Measurements from ENCODE around the gene SLC43A3. TPM values are rescaled to one million over a fixed set of nuclear protein-coding genes. Genes with fewer than 3 reads are reported as not detected.

The SLC43A3 gene
- total and polyA plus RNA-seq, 9 of the 15 experiments (the other 6 are each of a cell fraction or from before 2014, with no cell fraction given): 63.7 to 281 (median 139) TPM

DNA sequence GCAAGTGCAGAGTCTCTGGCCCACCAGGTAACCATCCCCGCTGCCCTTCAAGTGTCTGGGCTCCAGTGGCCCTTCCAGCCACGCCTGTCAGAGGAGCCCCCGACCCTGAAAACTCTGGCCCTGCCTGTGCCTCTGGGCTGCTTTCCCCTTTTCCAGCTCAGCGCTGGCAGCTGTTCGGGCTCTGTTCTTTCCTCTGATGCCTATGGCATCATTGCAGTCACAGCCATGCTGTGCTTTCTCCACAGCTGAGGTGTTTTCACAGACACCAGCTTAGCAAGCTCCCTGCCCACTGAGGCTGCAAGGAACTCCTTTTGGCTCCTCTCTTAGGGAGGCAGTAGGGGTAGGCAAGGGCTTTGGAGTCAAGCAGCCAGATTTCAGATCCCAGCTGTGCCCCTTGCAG lies 67.5 kb downstream of the SLC43A3 start:
- H3K9ac ChIP-seq (ENCODE audit: insufficient read depth in 1 of 2, low read depth in 2 of 2, low read length in 2 of 2): peak overlapping the region in 1 of 2 experiments; percentile 38; a peak in 2 of 4 replicates
- H3K27me3 ChIP-seq (ENCODE audit: control insufficient read depth in 2 of 2, insufficient read depth in 2 of 2, low read length in 2 of 2): no peaks in the 10 kb centered on the region
- DNase-seq (ENCODE audit: extremely low read depth in 1 of 4, low spot score in 3 of 4) (no peak), FAIRE-seq (no peak), ATAC-seq (peak; percentile 11; the same call in 1 of the 3 replicates)
- H2AFZ ChIP-seq (ENCODE audit: low read depth, low read length): no peak overlapping the region
- no peaks in the 10 kb centered on the region for H3K9me3 ChIP-seq (replicated peaks; ENCODE audit: control insufficient read depth, insufficient read depth, low read depth, low read length)
- POLR2A ChIA-PET: interaction anchor here (0.6 to 1.1 kb wide), 4 partner anchors 9 to 388 kb away, joined by 3 read pairs; no protein-coding TSS in a partner anchor
- no peaks in the 10 kb centered on the region for H3K79me2 ChIP-seq (ENCODE audit: control insufficient read depth, insufficient read depth, low read length)
- no peaks in the 10 kb centered on the region for H3K36me3 ChIP-seq (ENCODE audit: control insufficient read depth, insufficient read depth, low read length)
- H4K20me1 ChIP-seq (replicated peaks; ENCODE audit: control insufficient read depth, insufficient read depth, low read length): no peaks in the 10 kb centered on the region
- H3K4me2 ChIP-seq (ENCODE audit: insufficient read depth, low read length): no peak overlapping the region
- BruUV-seq (replicated peaks): no TSS peak
- WGBS (ENCODE audit: insufficient coverage, low coverage, missing lambda C conversion rate): 57% methylated on average over 5 of the region's 5 CpGs
- CTCF ChIA-PET (ENCODE audit: low intra/inter-chr PET ratio): no interaction called here
- no peaks in the 10 kb centered on the region for H3K9me1 ChIP-seq (ENCODE audit: control insufficient read depth, insufficient read depth, low read length)
- in situ Hi-C loops (cut with MboI) (no loop called here), intact Hi-C loops (cut with micrococcal nuclease) (loop anchor here (2.0 kb wide), 1 partner anchor 43 kb away; no protein-coding TSS in a partner anchor)
- H3K4me3 ChIP-seq: no peak overlapping the region
- H3K27ac ChIP-seq (ENCODE audit: extremely low read depth, low read depth, low read length): no peak overlapping the region
- H3K4me1 ChIP-seq (replicated peaks in 1 of 2; ENCODE audit: control insufficient read depth in 2 of 2, insufficient read depth in 2 of 2, low read length in 2 of 2): peaks cover 13 to 21% of the 10 kb centered on the region in 2 experiments
- TF ChIP-seq, protein P1, sequence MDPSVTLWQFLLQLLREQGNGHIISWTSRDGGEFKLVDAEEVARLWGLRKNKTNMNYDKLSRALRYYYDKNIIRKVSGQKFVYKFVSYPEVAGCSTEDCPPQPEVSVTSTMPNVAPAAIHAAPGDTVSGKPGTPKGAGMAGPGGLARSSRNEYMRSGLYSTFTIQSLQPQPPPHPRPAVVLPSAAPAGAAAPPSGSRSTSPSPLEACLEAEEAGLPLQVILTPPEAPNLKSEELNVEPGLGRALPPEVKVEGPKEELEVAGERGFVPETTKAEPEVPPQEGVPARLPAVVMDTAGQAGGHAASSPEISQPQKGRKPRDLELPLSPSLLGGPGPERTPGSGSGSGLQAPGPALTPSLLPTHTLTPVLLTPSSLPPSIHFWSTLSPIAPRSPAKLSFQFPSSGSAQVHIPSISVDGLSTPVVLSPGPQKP (CRISPR knock-in tag; IDR thresholded peaks at IDR 0.05): no peak
- TF ChIP-seq ILK (tag; IDR thresholded peaks at IDR 0.05; ENCODE audit: borderline replicate concordance, low read depth) (no peak), RBM15 (IDR thresholded peaks at IDR 0.05; ENCODE audit: insufficient read depth, low read length) (no peak), LARP7 (IDR thresholded peaks at IDR 0.05) (no peak), RNF2 (IDR thresholded peaks at IDR 0.05) (no peak), NFRKB (IDR thresholded peaks at IDR 0.05; ENCODE audit: low read depth) (no peak), MAFK (IDR thresholded peaks at IDR 0.05; ENCODE audit: low read length) (no peak), MTA3 (IDR thresholded peaks at IDR 0.05; ENCODE audit: borderline replicate concordance) (no peak), ZKSCAN1 (IDR thresholded peaks at IDR 0.05; ENCODE audit: low read depth, low read length) (no peak), RBM39 (optimal IDR thresholded peaks at IDR 0.05; ENCODE audit: low read depth, low read length) (no peak), POLR2A (conservative IDR thresholded peaks at IDR 0.05) (no peak), CCAR2 (IDR thresholded peaks at IDR 0.05; ENCODE audit: low read depth, low read length) (no peak)
- TF ChIP-seq, protein P2, sequence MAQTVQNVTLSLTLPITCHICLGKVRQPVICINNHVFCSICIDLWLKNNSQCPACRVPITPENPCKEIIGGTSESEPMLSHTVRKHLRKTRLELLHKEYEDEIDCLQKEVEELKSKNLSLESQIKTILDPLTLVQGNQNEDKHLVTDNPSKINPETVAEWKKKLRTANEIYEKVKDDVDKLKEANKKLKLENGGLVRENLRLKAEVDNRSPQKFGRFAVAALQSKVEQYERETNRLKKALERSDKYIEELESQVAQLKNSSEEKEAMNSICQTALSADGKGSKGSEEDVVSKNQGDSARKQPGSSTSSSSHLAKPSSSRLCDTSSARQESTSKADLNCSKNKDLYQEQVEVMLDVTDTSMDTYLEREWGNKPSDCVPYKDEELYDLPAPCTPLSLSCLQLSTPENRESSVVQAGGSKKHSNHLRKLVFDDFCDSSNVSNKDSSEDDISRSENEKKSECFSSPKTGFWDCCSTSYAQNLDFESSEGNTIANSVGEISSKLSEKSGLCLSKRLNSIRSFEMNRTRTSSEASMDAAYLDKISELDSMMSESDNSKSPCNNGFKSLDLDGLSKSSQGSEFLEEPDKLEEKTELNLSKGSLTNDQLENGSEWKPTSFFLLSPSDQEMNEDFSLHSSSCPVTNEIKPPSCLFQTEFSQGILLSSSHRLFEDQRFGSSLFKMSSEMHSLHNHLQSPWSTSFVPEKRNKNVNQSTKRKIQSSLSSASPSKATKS (CRISPR knock-in tag; IDR thresholded peaks at IDR 0.05): no peak
- TF ChIP-seq, protein P3, sequence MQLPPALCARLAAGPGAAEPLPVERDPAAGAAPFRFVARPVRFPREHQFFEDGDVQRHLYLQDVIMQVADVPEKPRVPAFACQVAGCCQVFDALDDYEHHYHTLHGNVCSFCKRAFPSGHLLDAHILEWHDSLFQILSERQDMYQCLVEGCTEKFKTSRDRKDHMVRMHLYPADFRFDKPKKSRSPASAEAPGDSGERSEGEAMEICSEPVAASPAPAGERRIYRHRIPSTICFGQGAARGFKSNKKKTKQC (CRISPR knock-in tag; IDR thresholded peaks at IDR 0.05): no peak
- TF ChIP-seq, protein P4, sequence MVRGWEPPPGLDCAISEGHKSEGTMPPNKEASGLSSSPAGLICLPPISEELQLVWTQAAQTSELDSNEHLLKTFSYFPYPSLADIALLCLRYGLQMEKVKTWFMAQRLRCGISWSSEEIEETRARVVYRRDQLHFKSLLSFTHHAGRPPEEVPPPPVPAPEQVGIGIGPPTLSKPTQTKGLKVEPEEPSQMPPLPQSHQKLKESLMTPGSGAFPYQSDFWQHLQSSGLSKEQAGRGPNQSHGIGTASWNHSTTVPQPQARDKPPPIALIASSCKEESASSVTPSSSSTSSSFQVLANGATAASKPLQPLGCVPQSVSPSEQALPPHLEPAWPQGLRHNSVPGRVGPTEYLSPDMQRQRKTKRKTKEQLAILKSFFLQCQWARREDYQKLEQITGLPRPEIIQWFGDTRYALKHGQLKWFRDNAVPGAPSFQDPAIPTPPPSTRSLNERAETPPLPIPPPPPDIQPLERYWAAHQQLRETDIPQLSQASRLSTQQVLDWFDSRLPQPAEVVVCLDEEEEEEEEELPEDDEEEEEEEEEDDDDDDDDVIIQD (CRISPR knock-in tag; IDR thresholded peaks at IDR 0.05): no peak
- TF ChIP-seq, protein P5, sequence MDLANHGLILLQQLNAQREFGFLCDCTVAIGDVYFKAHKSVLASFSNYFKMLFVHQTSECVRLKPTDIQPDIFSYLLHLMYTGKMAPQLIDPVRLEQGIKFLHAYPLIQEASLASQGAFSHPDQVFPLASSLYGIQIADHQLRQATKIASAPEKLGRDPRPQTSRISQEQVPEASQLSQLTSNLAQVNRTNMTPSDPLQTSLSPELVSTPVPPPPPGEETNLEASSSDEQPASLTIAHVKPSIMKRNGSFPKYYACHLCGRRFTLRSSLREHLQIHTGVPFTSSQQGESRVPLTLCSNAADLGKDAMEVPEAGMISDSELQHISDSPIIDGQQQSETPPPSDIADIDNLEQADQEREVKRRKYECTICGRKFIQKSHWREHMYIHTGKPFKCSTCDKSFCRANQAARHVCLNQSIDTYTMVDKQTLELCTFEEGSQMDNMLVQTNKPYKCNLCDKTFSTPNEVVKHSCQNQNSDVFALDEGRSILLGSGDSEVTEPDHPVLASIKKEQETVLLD (IDR thresholded peaks at IDR 0.05): no peak

Measured in K562 (cell line).